GM21447 (cell line): ENCODE data around the gene PTPRH.

Source experiments
- ATAC-seq: cut with Tn5 transposase; IDR thresholded peaks from one replicate; pipeline ENCODE4 v1.9.1; 2021; ENCODE audit not compliant: unreplicated experiment

The PTPRH gene

GRCh38 chr19:55137915-55138314 lies 71.4 kb downstream of the PTPRH start:
- ATAC-seq = no peak

- no peak for ATAC-seq
Observed at GRCh38 chr19:55136399-55137102, 72.8 kb downstream of the PTPRH start.

- no peak for ATAC-seq
Observed at GRCh38 chr19:55134736-55135135, 74.6 kb downstream of the PTPRH start.

- no peak for ATAC-seq
Observed at GRCh38 chr19:55133639-55134444, 75.5 kb downstream of the PTPRH start.

GRCh38 chr19:55132453-55133129 lies 76.7 kb downstream of the PTPRH start:
- ATAC-seq = no peak

GRCh38 chr19:55131421-55131820 lies 77.9 kb downstream of the PTPRH start:
- no peak for ATAC-seq
